NCI-H2227 treated with DMSO at 0.1 percent for 48 hours (cell line): ENCODE measurements around the gene TSTD1.
"Not testable (repeated sequence)": the region's sequence is repeated elsewhere in the genome, so short reads cannot be mapped to it uniquely, and the experiment has no call there.

ENCODE experiments used
- DNase-seq: peaks from one replicate; lab custom pipeline; 2025; lab: John Stamatoyannopoulos, UW

Gene TSTD1

GRCh38 chr1:161008869-161009510, 29.8 kb downstream of the TSTD1 start:
- DNase-seq: no peak

- DNase-seq: no peak
Measured at GRCh38 chr1:161007369-161007768, 31.4 kb downstream of the TSTD1 start.

- DNase-seq: no peak
Measured at GRCh38 chr1:161006563-161006962, 32.2 kb downstream of the TSTD1 start.

GRCh38 chr1:161001525-161001924, 37.2 kb downstream of the TSTD1 start:
- DNase-seq: peak; percentile 90

DNA sequence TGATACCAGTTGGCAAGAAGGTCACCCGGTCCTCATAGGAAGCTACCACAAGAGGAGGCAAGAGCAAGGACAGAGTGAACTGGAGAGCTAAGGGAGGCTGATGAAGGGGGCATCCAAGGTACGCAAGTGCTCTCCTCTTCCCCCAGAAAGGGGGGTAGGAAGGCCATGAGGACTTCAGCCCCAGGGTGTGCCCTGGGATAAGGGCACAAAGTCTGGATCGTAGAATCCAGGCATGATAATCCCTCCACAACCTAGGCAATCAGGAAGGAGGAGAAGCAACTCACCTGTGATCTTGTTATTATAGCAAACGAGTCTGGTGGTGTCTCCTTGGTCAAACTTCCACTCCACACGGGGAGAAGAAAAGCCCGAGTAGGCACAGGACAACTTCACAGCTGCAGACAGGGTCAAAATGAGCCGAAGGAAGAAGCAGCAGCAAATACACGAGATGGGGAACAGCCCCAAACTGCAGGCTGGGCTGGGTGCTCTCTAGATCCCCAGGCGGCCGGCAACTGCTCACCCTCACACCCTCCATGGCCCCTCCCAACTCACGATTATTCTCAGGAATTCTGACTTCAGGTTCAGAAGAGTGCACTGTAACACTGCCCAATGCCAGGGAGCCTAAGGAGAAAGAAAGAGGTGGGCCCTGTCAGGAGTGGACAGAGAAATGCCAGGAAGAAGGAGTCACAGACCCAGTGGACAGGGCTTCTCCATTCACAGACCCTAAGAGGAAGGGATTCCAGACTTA, 37.9 kb downstream of the TSTD1 start:
- no peak for DNase-seq

DNA sequence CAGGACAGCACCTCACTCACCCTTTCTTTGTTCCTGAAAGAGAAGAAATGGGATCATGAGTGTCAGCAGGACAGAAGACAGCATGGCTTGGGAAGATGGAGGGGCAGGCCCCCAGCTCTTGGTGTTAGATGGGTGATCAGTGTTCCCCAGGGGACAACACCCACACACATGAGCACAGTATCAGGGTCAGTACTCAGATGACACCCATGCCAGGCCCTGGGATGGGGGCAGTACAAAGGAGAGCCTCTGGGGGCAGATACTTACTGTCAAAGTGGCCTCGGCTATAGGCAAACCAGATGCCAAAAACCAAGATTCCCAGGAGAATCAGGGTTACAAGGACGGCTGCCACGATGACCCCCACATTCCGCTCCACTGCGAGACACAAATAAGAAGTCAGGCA, 39.4 kb downstream of the TSTD1 start:
- no peak for DNase-seq

DNA sequence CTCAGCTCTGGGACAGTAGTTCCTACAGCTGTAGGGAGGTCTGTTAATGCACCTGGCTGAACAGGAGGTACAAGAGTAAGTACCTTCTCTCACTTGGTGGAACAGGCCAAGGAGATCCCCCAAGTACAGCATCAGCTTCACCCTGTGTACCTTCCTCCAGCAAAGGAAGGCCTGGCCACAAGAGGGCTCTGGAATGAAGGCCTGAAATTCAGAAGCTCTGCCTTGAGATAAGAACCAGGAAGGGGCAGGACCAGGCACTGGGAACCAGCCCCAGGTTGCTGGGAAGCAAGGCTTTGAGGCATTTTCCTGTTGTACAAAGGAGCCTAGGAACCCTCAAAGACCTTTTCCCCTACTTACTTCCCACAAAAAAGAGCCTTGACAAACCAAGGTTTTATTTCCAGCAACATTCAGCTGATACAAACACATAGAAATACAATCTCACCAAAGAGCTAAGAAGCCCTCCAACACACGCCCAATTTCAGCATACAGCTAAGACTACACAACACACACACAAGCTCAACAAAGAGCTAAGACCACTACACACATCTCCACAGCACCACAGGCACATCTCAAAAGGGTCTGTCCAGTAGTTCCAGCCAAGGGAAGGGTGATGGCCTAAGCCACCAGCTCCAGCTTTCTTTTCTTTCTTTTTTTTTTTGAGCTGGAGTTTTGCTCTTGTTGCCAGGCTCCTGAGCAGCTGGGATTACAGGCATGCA, 41.3 kb downstream of the TSTD1 start:
- peak; percentile 11 for DNase-seq

DNA sequence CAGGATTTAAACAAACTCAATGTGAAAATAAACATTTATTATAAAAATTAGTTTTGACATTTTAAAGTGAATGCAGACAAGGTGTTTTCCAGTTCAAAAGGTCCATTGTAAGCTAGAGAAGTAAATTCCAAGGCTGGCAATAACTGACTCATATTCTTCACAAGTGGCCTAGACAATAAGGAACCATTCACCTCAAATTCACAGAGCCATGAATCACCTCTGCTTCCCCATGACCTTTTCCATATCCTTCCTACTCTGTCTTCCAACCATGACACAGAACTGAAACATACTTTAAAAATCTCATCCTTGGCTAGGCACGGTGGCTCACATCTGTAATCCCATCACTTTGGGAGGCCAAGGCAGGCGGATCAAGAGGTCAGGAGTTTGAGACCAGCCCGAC, 42.6 kb downstream of the TSTD1 start:
- DNase-seq: no peak

DNA sequence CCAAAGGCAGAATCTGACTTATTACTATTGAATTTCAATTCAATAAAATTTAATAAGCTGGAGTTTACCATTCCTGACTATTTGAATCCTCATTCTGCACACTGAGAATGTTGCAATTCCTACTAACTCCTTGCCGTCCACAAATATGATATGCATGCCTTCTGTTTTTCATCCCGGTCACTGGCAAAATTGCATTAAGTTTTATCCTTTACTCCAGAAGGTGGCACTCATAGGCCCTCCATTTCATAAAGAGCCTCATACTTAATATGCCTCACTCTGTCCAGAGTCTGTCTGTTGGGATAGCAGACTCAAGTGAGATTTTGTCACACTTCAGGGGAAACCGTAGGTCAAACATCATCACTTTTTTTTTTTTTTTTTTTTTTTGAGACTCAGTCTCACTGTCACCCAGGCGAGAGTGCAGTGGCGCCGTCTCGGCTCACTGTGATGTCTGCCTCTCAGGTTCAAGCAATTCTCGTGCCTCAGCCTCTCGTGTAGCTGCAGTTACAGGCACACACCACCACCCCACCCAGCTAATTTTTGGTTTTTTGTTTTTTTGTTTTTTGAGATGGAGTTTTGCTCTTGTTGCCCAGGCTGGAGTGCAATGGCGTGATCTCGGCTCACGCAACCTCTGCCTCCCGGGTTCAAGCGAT, 45.1 kb downstream of the TSTD1 start:
- no peak for DNase-seq

GRCh38 chr1:160992036-160992435, 46.7 kb downstream of the TSTD1 start:
- DNase-seq: not testable (repeated sequence)
